Endodermal cell (in vitro differentiated cells): ENCODE measurements around the gene KCNAB2. TPM values are rescaled to one million over a fixed set of nuclear protein-coding genes. Genes with fewer than 3 reads are reported as not detected.

Experiments used
- DNase-seq: peaks from one replicate; pipeline ENCODE4 v3.0.0-alpha.2; 2017
- H3K27ac ChIP-seq: 2 replicates; pipeline ENCODE4 v1.5.1; 2013; ENCODE audit warnings: mild to moderate bottlenecking, low read depth, low read length, moderate library complexity
- H3K27me3 ChIP-seq: 2 replicates; pipeline ENCODE4 v1.6.1; 2013; ENCODE audit warnings: mild to moderate bottlenecking, low read length, moderate library complexity; ENCODE audit not compliant: insufficient read depth, control insufficient read depth, poor library complexity, severe bottlenecking
- H3K36me3 ChIP-seq: 2 replicates; pipeline ENCODE4 v1.7.0; 2013; ENCODE audit warnings: mild to moderate bottlenecking, low read length, moderate library complexity; ENCODE audit not compliant: control insufficient read depth, insufficient read depth
- H3K4me1 ChIP-seq: one replicate; pipeline ENCODE4 v1.7.0; 2013; ENCODE audit warnings: low read length; ENCODE audit not compliant: control insufficient read depth, insufficient read depth
- H3K4me3 ChIP-seq: 2 replicates; pipeline ENCODE4 v1.5.1; 2013; ENCODE audit warnings: mild to moderate bottlenecking, low read length, moderate library complexity
- H3K9ac ChIP-seq: 2 replicates; pipeline ENCODE4 v1.6.1; 2013; ENCODE audit warnings: mild to moderate bottlenecking, low read length, moderate library complexity; ENCODE audit not compliant: poor library complexity, severe bottlenecking; ENCODE audit errors: extremely low read depth
- H3K9me3 ChIP-seq: 2 replicates; pipeline ENCODE4 v1.6.1; 2013; ENCODE audit warnings: mild to moderate bottlenecking, low read length, moderate library complexity; ENCODE audit not compliant: control insufficient read depth
- H3K27ac Mint-ChIP-seq: 2 replicates; pipeline ENCODE4 v1.8.0; 2020; ENCODE audit warnings: mixed read lengths
- H3K27me3 Mint-ChIP-seq: 2 replicates; pipeline ENCODE4 v1.8.0; 2021; ENCODE audit warnings: mild to moderate bottlenecking, mixed read lengths; ENCODE audit not compliant: insufficient read depth
- H3K36me3 Mint-ChIP-seq: 2 replicates; pipeline ENCODE4 v1.8.0; 2020; ENCODE audit warnings: low read depth, mixed read lengths
- H3K4me1 Mint-ChIP-seq: 2 replicates; pipeline ENCODE4 v1.8.0; 2020; ENCODE audit warnings: mixed read lengths
- H3K4me3 Mint-ChIP-seq: 2 replicates; pipeline ENCODE4 v1.8.0; 2020; ENCODE audit warnings: mild to moderate bottlenecking, moderate library complexity, mixed read lengths
- H3K9me3 Mint-ChIP-seq: 2 replicates; pipeline ENCODE4 v1.8.0; 2020; ENCODE audit warnings: mild to moderate bottlenecking, mixed read lengths
- WGBS, 2 experiments: methylation state at CpG; one replicate each; pipeline versions ENCODE4 v1.1.5 to v1.1.7; 2013; ENCODE audit warnings: missing lambda C conversion rate in 2 of 2, mixed read lengths in 1 of 2; ENCODE audit not compliant: insufficient coverage in 1 of 2, insufficient read length in 1 of 2; 5-methylcytosine and 5-hydroxymethylcytosine counted together
- total RNA-seq, 2 donors: library from RNA; stranded (reverse); fragmentation: NEBNext Ultra II Directional in 1 of 2; extraction: Animal tissue kit (Norgen Biotek cat#: 25700) in 1 of 2; gene quantifications; 2 replicates in 1 of 2; 3 replicates in 1 of 2; pipeline ENCODE4 v1.2.1, GENCODE V29; 2021
- TF ChIP-seq, protein P1 (sequence below): fragments of 200-600 bp; sonication (generic); conservative IDR thresholded peaks from 2 replicates; pipeline ENCODE4 v1.5.0; 2021; ENCODE audit warnings: antibody characterized with exemption, mild to moderate bottlenecking

The KCNAB2 gene
- total RNA-seq, 2 donors from 2014 or later = 14.9 to 22.9 TPM

- Mint-ChIP-seq H3K27me3 (no peaks in the 10 kb centered on the region), H3K36me3 (no peaks in the 10 kb centered on the region), H3K27ac (no peak overlapping the region), H3K4me3 (no peak overlapping the region), H3K4me1 (no peaks in the 10 kb centered on the region), H3K9me3 (no peaks in the 10 kb centered on the region)
- Histone ChIP-seq H3K36me3 (no peaks in the 10 kb centered on the region), H3K27me3 (no peaks in the 10 kb centered on the region), H3K9ac (no peak overlapping the region), H3K27ac (no peak overlapping the region), H3K4me3 (no peak overlapping the region), H3K9me3 (no peaks in the 10 kb centered on the region), H3K4me1 (no peaks in the 10 kb centered on the region)
- TF ChIP-seq, protein P1, sequence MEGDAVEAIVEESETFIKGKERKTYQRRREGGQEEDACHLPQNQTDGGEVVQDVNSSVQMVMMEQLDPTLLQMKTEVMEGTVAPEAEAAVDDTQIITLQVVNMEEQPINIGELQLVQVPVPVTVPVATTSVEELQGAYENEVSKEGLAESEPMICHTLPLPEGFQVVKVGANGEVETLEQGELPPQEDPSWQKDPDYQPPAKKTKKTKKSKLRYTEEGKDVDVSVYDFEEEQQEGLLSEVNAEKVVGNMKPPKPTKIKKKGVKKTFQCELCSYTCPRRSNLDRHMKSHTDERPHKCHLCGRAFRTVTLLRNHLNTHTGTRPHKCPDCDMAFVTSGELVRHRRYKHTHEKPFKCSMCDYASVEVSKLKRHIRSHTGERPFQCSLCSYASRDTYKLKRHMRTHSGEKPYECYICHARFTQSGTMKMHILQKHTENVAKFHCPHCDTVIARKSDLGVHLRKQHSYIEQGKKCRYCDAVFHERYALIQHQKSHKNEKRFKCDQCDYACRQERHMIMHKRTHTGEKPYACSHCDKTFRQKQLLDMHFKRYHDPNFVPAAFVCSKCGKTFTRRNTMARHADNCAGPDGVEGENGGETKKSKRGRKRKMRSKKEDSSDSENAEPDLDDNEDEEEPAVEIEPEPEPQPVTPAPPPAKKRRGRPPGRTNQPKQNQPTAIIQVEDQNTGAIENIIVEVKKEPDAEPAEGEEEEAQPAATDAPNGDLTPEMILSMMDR = no peak
- DNase-seq = no peak
- WGBS, 2 experiments = 85 to 90% methylated on average over 7 of the region's 7 CpGs
These were observed 15.6 kb upstream of the KCNAB2 start for GRCh38 chr1:6030132-6030531.

DNA sequence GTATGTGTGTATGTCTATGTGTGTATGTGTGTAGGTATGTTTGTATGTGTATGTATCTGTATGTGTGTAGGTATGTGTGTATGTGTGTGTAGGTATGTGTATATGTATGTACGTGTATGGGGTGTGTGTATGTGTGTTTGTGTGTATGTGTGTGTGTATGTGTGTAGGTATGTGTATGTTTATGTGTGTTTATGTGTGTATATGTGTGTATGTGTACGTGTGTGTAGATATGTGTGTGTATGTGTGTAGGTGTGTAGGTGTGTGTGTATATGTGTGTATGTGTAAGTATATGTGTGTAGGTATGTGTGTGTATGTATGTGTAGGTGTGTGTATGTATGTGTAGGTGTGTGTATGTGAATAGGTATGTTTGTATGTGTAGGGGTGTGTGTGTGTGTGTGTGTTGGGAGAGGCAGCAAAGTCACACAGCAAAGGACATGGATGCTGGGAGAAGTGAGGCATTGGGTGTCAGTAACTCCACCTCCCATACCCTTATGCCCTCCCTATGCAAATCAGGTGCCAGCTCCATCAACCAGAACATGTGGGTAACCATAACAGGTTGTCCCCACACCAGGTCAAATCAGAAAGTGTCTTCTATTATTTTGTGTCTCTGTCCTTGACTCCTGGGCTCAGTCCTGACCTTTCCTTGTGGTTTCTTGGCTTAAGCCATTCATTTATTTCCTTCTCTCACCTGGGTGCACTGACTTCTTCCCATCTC, 15.0 kb upstream of the KCNAB2 start:
- Mint-ChIP-seq H3K27me3 (no peaks in the 10 kb centered on the region), H3K9me3 (no peaks in the 10 kb centered on the region), H3K36me3 (no peaks in the 10 kb centered on the region), H3K4me1 (no peaks in the 10 kb centered on the region), H3K4me3 (no peak overlapping the region), H3K27ac (no peak overlapping the region)
- WGBS, 2 experiments = 88 to 100% methylated on average over 2 of the region's 2 CpGs
- no peak overlapping the region for H3K27ac ChIP-seq
- no peaks in the 10 kb centered on the region for H3K36me3 ChIP-seq
- no peak overlapping the region for H3K9ac ChIP-seq
- H3K9me3 ChIP-seq = no peaks in the 10 kb centered on the region
- H3K4me1 ChIP-seq = no peaks in the 10 kb centered on the region
- no peak for DNase-seq
- H3K4me3 ChIP-seq = no peak overlapping the region
- TF ChIP-seq, protein P1 = no peak
- H3K27me3 ChIP-seq = no peaks in the 10 kb centered on the region

- H3K36me3 ChIP-seq = no peaks in the 10 kb centered on the region
These were observed 12.6 kb upstream of the KCNAB2 start for GRCh38 chr1:6033124-6033523.

More at GRCh38 chr1:6033124-6033523, 12.6 kb upstream of the KCNAB2 start:
- Histone ChIP-seq H3K9me3 (no peaks in the 10 kb centered on the region), H3K9ac (no peak overlapping the region), H3K4me3 (no peak overlapping the region), H3K27ac (no peak overlapping the region), H3K27me3 (no peaks in the 10 kb centered on the region), H3K4me1 (no peaks in the 10 kb centered on the region)
- H3K4me3 Mint-ChIP-seq = no peak overlapping the region
- no peaks in the 10 kb centered on the region for H3K27me3 Mint-ChIP-seq
- WGBS, 2 experiments = 73 to 90% methylated on average over 4 to 8 of the region's 8 CpGs
- H3K36me3 Mint-ChIP-seq = no peaks in the 10 kb centered on the region
- H3K4me1 Mint-ChIP-seq = peaks cover 3% of the 10 kb centered on the region
- DNase-seq = no peak
- TF ChIP-seq, protein P1 = no peak
- no peak overlapping the region for H3K27ac Mint-ChIP-seq
- no peaks in the 10 kb centered on the region for H3K9me3 Mint-ChIP-seq
